Tibial artery (tissue), 4 donors: Measurements from ENCODE around the gene MEI1.

ENCODE experiments used
- DNase-seq, 2 donors: peaks; one replicate each; pipeline ENCODE4 v3.0.0-alpha.2; 2019
- H3K27ac ChIP-seq, 2 donors: fragments of 200-600 bp; sonication (generic) in 1 of 2; 1 replicate in 1 of 2; 2 replicates in 1 of 2; pipeline ENCODE4 v1.5.1; 2018 to 2019; ENCODE audit warnings: mild to moderate bottlenecking in 1 of 2
- H3K27me3 ChIP-seq, 2 donors: fragments of 200-600 bp; sonication (generic) in 1 of 2; one replicate each; pipeline versions ENCODE4 v1.5.1 to v1.6.0; 2016 to 2019
- H3K36me3 ChIP-seq, 3 donors: fragments of 200-600 bp; sonication (generic) in 2 of 3; one replicate each; pipeline ENCODE4 v1.5.1; 2016 to 2019; ENCODE audit warnings: mild to moderate bottlenecking in 2 of 3
- H3K4me1 ChIP-seq, 4 donors: fragments of 200-600 bp; sonication (generic) in 2 of 4; 1 replicate in 3 of 4; 2 replicates in 1 of 4; pipeline ENCODE4 v1.5.1; 2016 to 2019
- H3K4me3 ChIP-seq, 2 donors: fragments of 200-600 bp; sonication (generic) in 1 of 2; 1 replicate in 1 of 2; 2 replicates in 1 of 2; pipeline ENCODE4 v1.5.1; 2018 to 2019; ENCODE audit warnings: mild to moderate bottlenecking in 2 of 2
- H3K9me3 ChIP-seq, 3 donors: fragments of 200-600 bp; sonication (generic) in 1 of 3; one replicate each; pipeline ENCODE4 v1.5.1; 2016 to 2019
- CTCF ChIP-seq, 2 experiments: fragments of 200-600 bp in 1 of 2; fragments of 450-650 bp in 1 of 2; IDR thresholded peaks; one replicate each; pipeline ENCODE4 v1.5.1; 2017 to 2019; ENCODE audit warnings: antibody characterized with exemption in 2 of 2, mild to moderate bottlenecking in 1 of 2, moderate library complexity in 1 of 2
- intact Hi-C: fragments of 100-400 bp; cut with DNase I; formaldehyde crosslinking; loops from one replicate; pipeline ENCODE4 v1.15.0; 2023; ENCODE audit warnings: low total_unique reads

Gene MEI1

GRCh38 chr22:41818596-41818995 lies 119.3 kb downstream of the MEI1 start:
- no peak for TF ChIP-seq CTCF (IDR thresholded peaks at IDR 0.05)
- H3K36me3 ChIP-seq, result peaks cover 4 to 32% (median 6%) of the 10 kb centered on the region in 3 donors
- DNase-seq, result no peak
- no peaks in the 10 kb centered on the region for H3K4me1 ChIP-seq
- no peak overlapping the region for H3K27ac ChIP-seq
- intact Hi-C loops, result no loop called here
- H3K27me3 ChIP-seq, result no peaks in the 10 kb centered on the region
- no peak overlapping the region for H3K4me3 ChIP-seq
- H3K9me3 ChIP-seq, result no peaks in the 10 kb centered on the region

GRCh38 chr22:41819257-41819656 lies 120.0 kb downstream of the MEI1 start:
- no peak for TF ChIP-seq CTCF (IDR thresholded peaks at IDR 0.05)
- intact Hi-C loops, result no loop called here
- no peak overlapping the region for H3K4me3 ChIP-seq
- no peaks in the 10 kb centered on the region for H3K4me1 ChIP-seq
- DNase-seq, result no peak
- peaks cover 0 to 26% (median 0%) of the 10 kb centered on the region in 3 donors for H3K36me3 ChIP-seq
- H3K27me3 ChIP-seq, result no peaks in the 10 kb centered on the region
- no peak overlapping the region for H3K27ac ChIP-seq
- H3K9me3 ChIP-seq, result no peaks in the 10 kb centered on the region

- no peak overlapping the region for H3K4me3 ChIP-seq
- no peaks in the 10 kb centered on the region for H3K9me3 ChIP-seq
- no peak for DNase-seq
- intact Hi-C loops, result no loop called here
- TF ChIP-seq CTCF (IDR thresholded peaks at IDR 0.05), result no peak
- H3K27me3 ChIP-seq, result no peaks in the 10 kb centered on the region
- no peak overlapping the region for H3K27ac ChIP-seq
- peaks cover 0 to 25% (median 0%) of the 10 kb centered on the region in 3 donors for H3K36me3 ChIP-seq
- H3K4me1 ChIP-seq, result peaks cover 0 to 5% (median under 1%) of the 10 kb centered on the region in 4 donors
Measured at GRCh38 chr22:41820447-41820846, 121.1 kb downstream of the MEI1 start.

GRCh38 chr22:41821471-41822316 lies 122.4 kb downstream of the MEI1 start:
- Histone ChIP-seq H3K4me3 (no peak overlapping the region), H3K4me1 (peaks cover 0 to 17% (median 6%) of the 10 kb centered on the region in 4 donors), H3K27me3 (no peaks in the 10 kb centered on the region), H3K36me3 (peaks cover 0 to 29% (median 0%) of the 10 kb centered on the region in 3 donors), H3K9me3 (no peaks in the 10 kb centered on the region), H3K27ac (no peak overlapping the region)
- DNase-seq, result no peak
- TF ChIP-seq CTCF (IDR thresholded peaks at IDR 0.05), result no peak
- intact Hi-C loops, result no loop called here

GRCh38 chr22:41822317-41823057 lies 123.2 kb downstream of the MEI1 start:
- Histone ChIP-seq H3K36me3 (peaks cover 0 to 28% (median 0%) of the 10 kb centered on the region in 3 donors), H3K4me3 (no peak overlapping the region), H3K27me3 (no peaks in the 10 kb centered on the region), H3K9me3 (no peaks in the 10 kb centered on the region), H3K27ac (no peak overlapping the region), H3K4me1 (peaks cover 0 to 20% (median 6%) of the 10 kb centered on the region in 4 donors)
- intact Hi-C loops, result no loop called here
- no peak for DNase-seq
- TF ChIP-seq CTCF (IDR thresholded peaks at IDR 0.05), result peak; percentile 22 to 34
